Adrenal gland (tissue), 12 donors: ENCODE measurements around the gene PRR20G. TPM values are rescaled to one million over a fixed set of nuclear protein-coding genes. Genes with fewer than 3 reads are reported as not detected.

Experiments
- DNase-seq, 7 donors: peaks; one replicate each; pipeline ENCODE4 v3.0.0-alpha.2; 2019 to 2020
- H3K27ac ChIP-seq, 5 donors: fragments of 200-600 bp; sonication (generic) in 4 of 5; 1 replicate in 3 of 5; 2 replicates in 2 of 5; pipeline versions ENCODE4 v1.5.1 to v1.8.0; 2016 to 2020; ENCODE audit warnings: mild to moderate bottlenecking in 1 of 5
- H3K27me3 ChIP-seq: fragments of 200-600 bp; 2 replicates; pipeline ENCODE4 v1.8.0; 2021
- H3K36me3 ChIP-seq, 2 donors: fragments of 200-600 bp; replicated peaks in 1 of 2; 1 replicate in 1 of 2; 2 replicates in 1 of 2; pipeline versions ENCODE4 v1.5.1 to v1.8.0; 2018 to 2022
- H3K4me1 ChIP-seq, 2 donors: fragments of 200-600 bp; replicated peaks in 1 of 2; 1 replicate in 1 of 2; 2 replicates in 1 of 2; pipeline versions ENCODE4 v1.5.1 to v1.8.0; 2018 to 2021
- H3K4me3 ChIP-seq, 4 donors: fragments of 200-600 bp; sonication (generic) in 3 of 4; one replicate each; pipeline ENCODE4 v1.5.1; 2016 to 2018
- H3K9me3 ChIP-seq, 3 donors: fragments of 200-600 bp; sonication (generic) in 1 of 3; replicated peaks in 1 of 3; 1 replicate in 2 of 3; 2 replicates in 1 of 3; pipeline versions ENCODE4 v1.5.1 to v1.8.0; 2016 to 2021
- CTCF ChIP-seq, 6 experiments: fragments of 450-650 bp in 4 of 6; fragments of 200-600 bp in 2 of 6; sonication (generic) in 1 of 6; IDR thresholded peaks; 1 replicate in 5 of 6; 2 replicates in 1 of 6; pipeline versions ENCODE4 v1.5.1 to v1.8.0; 2016 to 2021; ENCODE audit warnings: antibody characterized with exemption in 6 of 6, mild to moderate bottlenecking in 2 of 6, moderate library complexity in 1 of 6
- POLR2A ChIP-seq, 2 donors: fragments of 450-650 bp; IDR thresholded peaks; one replicate each; pipeline ENCODE4 v1.6.1; 2017; ENCODE audit warnings: antibody characterized with exemption in 2 of 2, mild to moderate bottlenecking in 2 of 2, moderate library complexity in 1 of 2
- WGBS, 4 donors: extraction: QIAGEN DNeasy Blood & Tissue Kit in 2 of 4; methylation state at CpG; one replicate each; pipeline versions ENCODE4 v1.1.5 to v1.1.7; 2013 to 2017; 5-methylcytosine and 5-hydroxymethylcytosine counted together
- intact Hi-C, 2 donors: fragments of 100-400 bp; cut with DNase I; formaldehyde crosslinking; loops; one replicate each; pipeline versions ENCODE4 v1.14.1 to v1.15.0; 2022 to 2023
- polyA plus RNA-seq, 3 donors: library from polyadenylated mRNA; stranded (reverse); fragments of 200-250 nt in 2 of 3; fragments of 350-450 nt in 1 of 3; fragmentation: Illumina TruSeq in 1 of 3; extraction: RNeasy Lipid Tissue Mini Kit (QIAGEN cat#74804) in 1 of 3; gene quantifications; one replicate each; pipeline ENCODE4 v1.2.3, GENCODE V29; 2013 to 2014
- total RNA-seq, 9 donors: library from RNA; depleted of rRNA in 4 of 9; stranded (reverse); fragments of >200 nt in 4 of 9; fragments of 120-200 nt in 1 of 9; fragmentation: NEBNext Ultra II Directional in 1 of 9; extraction: Animal tissue kit (Norgen Biotek cat#: 25700) in 1 of 9; gene quantifications; one replicate each; pipeline versions ENCODE4 v1.1.0 to v1.2.4, GENCODE V29; 2013 to 2023
- donor health status: healthy with polysubstance abuse.
- donor health status: Bipolar disorder and iron deficiency.
- donor health status: DM: yes; HTN: yes; CAD: no.
- donor health status: DM: no; HTN: no; CAD: no.
- donor health status: DM: no; HTN: no; CAD: no.
- donor health status: DM: yes; HTN: yes; CAD: no.

The PRR20G gene
- total and polyA plus RNA-seq, 12 donors = not detected

- no peaks in the 10 kb centered on the region for H3K36me3 ChIP-seq
- TF ChIP-seq CTCF (IDR thresholded peaks at IDR 0.05) = no peak
- TF ChIP-seq POLR2A (IDR thresholded peaks at IDR 0.05) = no peak
- no peak for DNase-seq
- intact Hi-C loops = no loop called here
- H3K27ac ChIP-seq = no peak overlapping the region
- 76 to 87% (median 80%) methylated on average over 5 of the region's 5 CpGs for WGBS, 4 donors
- H3K9me3 ChIP-seq = no peaks in the 10 kb centered on the region
- no peaks in the 10 kb centered on the region for H3K4me1 ChIP-seq
- H3K27me3 ChIP-seq = no peaks in the 10 kb centered on the region
- no peak overlapping the region for H3K4me3 ChIP-seq
Observed at GRCh38 chr3:127256138-127256537, 31.7 kb downstream of the PRR20G start.

GRCh38 chr3:127255516-127255915 is 32.3 kb downstream of the PRR20G start:
- no peak for DNase-seq
- TF ChIP-seq POLR2A (IDR thresholded peaks at IDR 0.05) (no peak), CTCF (IDR thresholded peaks at IDR 0.05) (no peak)
- no peak overlapping the region for H3K4me3 ChIP-seq
- no peaks in the 10 kb centered on the region for H3K27me3 ChIP-seq
- H3K27ac ChIP-seq = no peak overlapping the region
- H3K4me1 ChIP-seq = no peaks in the 10 kb centered on the region
- no peaks in the 10 kb centered on the region for H3K36me3 ChIP-seq
- H3K9me3 ChIP-seq = no peaks in the 10 kb centered on the region
- intact Hi-C loops = no loop called here
- WGBS, 4 donors = 67 to 81% (median 76%) methylated on average over 4 of the region's 4 CpGs

GRCh38 chr3:127254730-127255129 is 33.1 kb downstream of the PRR20G start:
- intact Hi-C loops = no loop called here

GRCh38 chr3:127254033-127254644 is 33.7 kb downstream of the PRR20G start:
- no peaks in the 10 kb centered on the region for H3K4me1 ChIP-seq
- 57 to 67% (median 63%) methylated on average over 10 of the region's 10 CpGs for WGBS, 4 donors
- no peak overlapping the region for H3K27ac ChIP-seq
- no peaks in the 10 kb centered on the region for H3K9me3 ChIP-seq
- no peaks in the 10 kb centered on the region for H3K27me3 ChIP-seq
- H3K36me3 ChIP-seq = no peaks in the 10 kb centered on the region
- no peak for DNase-seq
- H3K4me3 ChIP-seq = no peak overlapping the region
- TF ChIP-seq CTCF (IDR thresholded peaks at IDR 0.05) (no peak), POLR2A (IDR thresholded peaks at IDR 0.05) (no peak)
- intact Hi-C loops = no loop called here

More at GRCh38 chr3:127254730-127255129, 33.1 kb downstream of the PRR20G start:
- H3K36me3 ChIP-seq = no peaks in the 10 kb centered on the region
- no peak overlapping the region for H3K4me3 ChIP-seq
- H3K9me3 ChIP-seq = no peaks in the 10 kb centered on the region
- H3K27ac ChIP-seq = no peak overlapping the region
- DNase-seq = no peak
- H3K4me1 ChIP-seq = no peaks in the 10 kb centered on the region
- WGBS, 4 donors = 70 to 87% (median 77%) methylated on average over 7 to 9 of the region's 9 CpGs
- TF ChIP-seq CTCF (IDR thresholded peaks at IDR 0.05) (peak in 1 of 6 experiments; percentile 23), POLR2A (IDR thresholded peaks at IDR 0.05) (no peak)
- no peaks in the 10 kb centered on the region for H3K27me3 ChIP-seq
